Neutrophil (primary cell): Measurements from ENCODE around the gene RFX8.
"Not testable (repeated sequence)": the region's sequence is repeated elsewhere in the genome, so short reads cannot be mapped to it uniquely, and the experiment has no call there.

Experiments
- H3K27ac ChIP-seq: fragments of 200-600 bp; sonication (generic); 2 replicates; pipeline ENCODE4 v1.5.1; 2016; ENCODE audit warnings: mild to moderate bottlenecking, moderate library complexity
- H3K27me3 ChIP-seq: fragments of 200-600 bp; sonication (generic); 2 replicates; pipeline ENCODE4 v1.6.0; 2016; ENCODE audit warnings: mild to moderate bottlenecking
- H3K36me3 ChIP-seq: fragments of 200-600 bp; sonication (generic); 2 replicates; pipeline ENCODE4 v1.5.1; 2017
- H3K4me1 ChIP-seq, 2 experiments: fragments of 200-600 bp in 1 of 2; sonication (generic) in 1 of 2; 1 replicate in 1 of 2; 2 replicates in 1 of 2; pipeline versions ENCODE4 v1.5.1 to v1.6.1; 2013 to 2016; ENCODE audit warnings: low read depth in 1 of 2, low read length in 1 of 2, mild to moderate bottlenecking in 1 of 2, moderate library complexity in 1 of 2; ENCODE audit not compliant: control insufficient read depth in 1 of 2, insufficient read depth in 1 of 2
- H3K4me3 ChIP-seq, 2 experiments: fragments of 200-600 bp in 1 of 2; sonication (generic) in 1 of 2; 1 replicate in 1 of 2; 2 replicates in 1 of 2; pipeline ENCODE4 v1.5.1; 2013 to 2016; ENCODE audit warnings: low read depth in 1 of 2, low read length in 1 of 2, mild to moderate bottlenecking in 1 of 2, moderate library complexity in 1 of 2
- H3K9me3 ChIP-seq: fragments of 200-600 bp; sonication (generic); 2 replicates; pipeline ENCODE4 v1.5.1; 2016
- TF ChIP-seq, protein P1 (sequence below): fragments of 200-600 bp; sonication (generic); IDR thresholded peaks from 2 replicates; pipeline ENCODE4 v1.5.1; 2016; ENCODE audit warnings: antibody characterized with exemption

Gene RFX8

DNA sequence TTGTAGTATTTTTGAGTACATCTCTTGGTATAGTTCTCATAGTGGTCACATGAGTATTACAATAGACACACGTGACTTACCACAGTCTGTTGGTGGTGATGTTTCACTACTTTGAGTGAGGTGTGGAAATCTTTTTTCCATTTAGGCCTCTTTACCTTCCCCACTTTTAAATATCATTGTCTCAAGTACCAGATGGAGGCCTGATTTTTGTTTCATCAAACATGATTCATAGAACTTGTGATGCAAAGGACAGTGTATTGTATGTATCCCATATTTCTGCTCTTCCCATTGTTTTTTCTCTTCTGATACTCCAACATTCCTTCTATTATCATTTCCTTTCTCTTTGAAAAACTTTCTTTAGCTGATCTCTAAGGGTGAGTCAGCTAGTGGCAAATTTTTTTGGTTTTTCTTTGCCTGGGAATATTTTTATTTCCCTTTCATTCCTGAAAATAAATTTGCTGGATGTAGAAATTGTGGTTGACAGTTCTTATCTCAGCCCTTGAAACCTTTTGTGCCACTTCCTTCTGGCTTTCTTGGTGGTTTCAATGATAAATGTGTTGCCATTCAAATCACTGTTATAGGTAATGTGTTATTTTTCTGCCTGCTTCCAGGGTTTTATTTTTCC lies 32.8 kb downstream of the RFX8 start:
- H3K27ac ChIP-seq, result peak overlapping the region; percentile 9
- no peak overlapping the region for H3K4me3 ChIP-seq
- TF ChIP-seq, protein P1, sequence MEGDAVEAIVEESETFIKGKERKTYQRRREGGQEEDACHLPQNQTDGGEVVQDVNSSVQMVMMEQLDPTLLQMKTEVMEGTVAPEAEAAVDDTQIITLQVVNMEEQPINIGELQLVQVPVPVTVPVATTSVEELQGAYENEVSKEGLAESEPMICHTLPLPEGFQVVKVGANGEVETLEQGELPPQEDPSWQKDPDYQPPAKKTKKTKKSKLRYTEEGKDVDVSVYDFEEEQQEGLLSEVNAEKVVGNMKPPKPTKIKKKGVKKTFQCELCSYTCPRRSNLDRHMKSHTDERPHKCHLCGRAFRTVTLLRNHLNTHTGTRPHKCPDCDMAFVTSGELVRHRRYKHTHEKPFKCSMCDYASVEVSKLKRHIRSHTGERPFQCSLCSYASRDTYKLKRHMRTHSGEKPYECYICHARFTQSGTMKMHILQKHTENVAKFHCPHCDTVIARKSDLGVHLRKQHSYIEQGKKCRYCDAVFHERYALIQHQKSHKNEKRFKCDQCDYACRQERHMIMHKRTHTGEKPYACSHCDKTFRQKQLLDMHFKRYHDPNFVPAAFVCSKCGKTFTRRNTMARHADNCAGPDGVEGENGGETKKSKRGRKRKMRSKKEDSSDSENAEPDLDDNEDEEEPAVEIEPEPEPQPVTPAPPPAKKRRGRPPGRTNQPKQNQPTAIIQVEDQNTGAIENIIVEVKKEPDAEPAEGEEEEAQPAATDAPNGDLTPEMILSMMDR, result no peak
- peaks cover 15 to 19% of the 10 kb centered on the region in 2 experiments for H3K4me1 ChIP-seq
- H3K27me3 ChIP-seq, result no peaks in the 10 kb centered on the region
- no peaks in the 10 kb centered on the region for H3K9me3 ChIP-seq
- no peaks in the 10 kb centered on the region for H3K36me3 ChIP-seq

DNA sequence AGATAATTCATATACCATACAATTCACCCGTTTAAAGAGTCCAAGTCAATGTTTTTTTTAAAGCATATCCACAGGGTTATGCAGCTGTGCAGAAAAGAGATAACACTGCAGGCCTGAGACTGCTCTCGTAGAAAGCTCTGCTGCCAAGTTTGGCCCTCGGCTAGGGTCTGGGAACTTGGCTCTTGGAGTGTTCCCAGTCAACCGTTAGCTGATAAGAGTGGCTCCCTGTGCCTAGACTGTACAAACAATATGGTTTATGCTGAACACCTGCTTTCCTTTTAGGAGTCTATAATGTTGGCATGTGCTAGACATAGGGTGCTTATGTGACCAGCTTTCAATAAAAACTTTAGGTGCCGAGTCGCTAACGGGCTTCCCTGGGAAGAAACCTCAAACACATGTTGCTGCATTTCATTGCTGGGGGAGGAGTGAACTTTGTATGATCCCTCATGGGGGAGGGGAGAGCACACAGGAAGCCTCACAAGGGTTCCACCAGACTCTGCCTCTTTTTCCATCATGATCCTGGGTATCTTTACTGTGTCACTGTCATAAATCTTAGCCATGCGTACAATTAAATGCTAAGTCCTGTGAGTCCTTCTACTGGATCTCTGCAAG lies 34.7 kb downstream of the RFX8 start:
- TF ChIP-seq, protein P1, result no peak
- H3K9me3 ChIP-seq, result no peaks in the 10 kb centered on the region
- H3K27me3 ChIP-seq, result no peaks in the 10 kb centered on the region
- no peak overlapping the region for H3K27ac ChIP-seq
- H3K36me3 ChIP-seq, result no peaks in the 10 kb centered on the region
- peaks cover 15 to 19% of the 10 kb centered on the region in 2 experiments for H3K4me1 ChIP-seq
- H3K4me3 ChIP-seq, result no peak overlapping the region

DNA sequence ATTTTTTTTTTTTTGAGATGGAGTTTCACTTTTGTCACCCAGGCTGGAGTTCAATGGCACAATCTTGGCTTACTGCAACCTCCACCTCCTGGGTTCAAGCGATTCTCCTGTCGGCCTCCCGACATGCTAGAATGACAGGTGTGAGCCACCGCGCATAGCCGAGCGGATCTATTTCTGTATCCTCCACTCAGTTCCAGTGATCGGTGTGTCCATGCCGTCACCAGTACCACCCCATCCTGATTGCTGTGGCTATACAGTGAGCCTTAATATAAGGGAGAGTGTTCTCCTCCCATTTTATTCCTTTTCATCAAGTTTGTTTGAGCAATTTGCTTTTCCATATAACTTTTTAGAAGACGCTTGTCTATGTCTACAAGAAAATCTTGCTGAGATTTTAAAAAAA lies 35.2 kb downstream of the RFX8 start:
- Histone ChIP-seq H3K9me3 (no peaks in the 10 kb centered on the region), H3K27me3 (no peaks in the 10 kb centered on the region), H3K36me3 (no peaks in the 10 kb centered on the region), H3K27ac (no peak overlapping the region), H3K4me1 (peaks cover 15 to 19% of the 10 kb centered on the region in 2 experiments), H3K4me3 (no peak overlapping the region)
- TF ChIP-seq, protein P1, result no peak

DNA sequence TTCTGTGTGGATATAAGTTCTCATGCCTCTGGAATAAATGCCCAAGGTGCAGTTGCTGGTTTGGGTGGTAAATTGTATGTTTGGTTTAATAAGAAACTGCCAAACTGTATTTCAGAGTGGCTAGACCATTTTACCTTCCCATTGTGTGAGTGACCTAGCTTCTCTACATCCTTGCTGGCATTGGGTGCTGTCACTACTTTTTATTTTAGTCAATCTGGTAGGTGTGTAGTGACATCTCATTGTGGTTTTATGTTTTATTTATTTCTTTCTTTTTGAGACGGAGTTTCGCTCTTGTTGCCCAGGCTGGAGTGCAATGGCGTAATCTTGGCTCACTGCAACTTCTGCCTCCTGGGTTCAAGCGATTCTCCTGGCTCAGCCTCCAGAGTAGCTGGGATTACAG lies 36.4 kb downstream of the RFX8 start:
- H3K4me1 ChIP-seq, result peaks cover 15 to 19% of the 10 kb centered on the region in 2 experiments
- not testable (repeated sequence) for H3K4me3 ChIP-seq

DNA sequence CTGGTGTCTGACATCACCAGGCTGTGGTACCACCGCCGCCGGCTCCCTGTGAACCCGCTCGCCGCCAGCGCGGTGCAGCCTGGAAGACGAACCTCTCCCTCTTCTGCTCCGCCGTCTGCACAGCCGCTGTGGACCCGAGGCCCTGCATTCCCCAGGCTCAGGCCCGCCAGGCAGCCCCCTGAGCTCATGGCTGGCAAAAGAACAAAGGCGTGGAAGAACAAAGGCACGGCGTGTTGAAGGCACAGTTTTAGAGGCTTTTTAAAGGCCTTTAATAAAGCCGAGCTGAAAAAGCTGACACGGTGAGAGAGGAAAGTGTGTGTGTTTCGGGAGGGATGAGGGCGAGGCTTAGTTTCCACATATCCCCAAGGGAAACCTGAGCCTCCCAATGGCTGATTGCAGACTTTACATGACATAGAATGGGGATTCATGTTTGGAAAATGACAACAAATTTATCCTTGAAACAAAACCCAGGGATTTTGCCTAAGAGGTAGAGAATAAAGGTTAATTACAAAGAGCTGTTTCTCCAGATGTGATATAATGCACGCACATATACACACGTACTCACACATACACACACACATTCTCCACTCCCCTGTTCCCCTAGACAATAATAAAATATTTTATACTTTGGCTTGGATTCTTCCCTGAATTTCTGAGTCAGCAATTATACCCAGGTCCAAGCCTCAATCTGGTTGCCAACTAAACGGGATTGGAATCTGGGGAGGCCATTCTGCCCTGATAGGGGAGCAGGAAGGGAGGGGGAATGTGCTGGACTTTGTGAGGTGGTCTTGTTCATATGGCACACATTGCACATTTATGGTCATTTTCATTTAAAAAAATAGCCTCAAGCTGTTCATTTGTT lies 39.7 kb downstream of the RFX8 start:
- TF ChIP-seq, protein P1, result no peak
- H3K9me3 ChIP-seq, result no peaks in the 10 kb centered on the region
- peaks cover 0 to 3% of the 10 kb centered on the region in 2 experiments for H3K4me1 ChIP-seq
- H3K4me3 ChIP-seq, result no peak overlapping the region
- H3K36me3 ChIP-seq, result no peaks in the 10 kb centered on the region
- no peak overlapping the region for H3K27ac ChIP-seq
- H3K27me3 ChIP-seq, result no peaks in the 10 kb centered on the region

More for the DNA sequence above, 36.4 kb downstream of the RFX8 start:
- H3K36me3 ChIP-seq, H3K9me3 ChIP-seq, H3K27ac ChIP-seq, H3K27me3 ChIP-seq: not testable (repeated sequence)
